Measurements from ENCODE around the gene TRPM4.

TRPM4 gene

GRCh38 chr19:49148784-49149651, 8.6 kb upstream of the TRPM4 start:
- peak overlapping the region; percentile 72 for H3K4me3 ChIP-seq (ENCODE audit: control insufficient read depth, low read depth, low read length)
- peak; percentile 79 for DNase-seq (ENCODE audit: low read depth)
- TF ChIP-seq, protein P1, sequence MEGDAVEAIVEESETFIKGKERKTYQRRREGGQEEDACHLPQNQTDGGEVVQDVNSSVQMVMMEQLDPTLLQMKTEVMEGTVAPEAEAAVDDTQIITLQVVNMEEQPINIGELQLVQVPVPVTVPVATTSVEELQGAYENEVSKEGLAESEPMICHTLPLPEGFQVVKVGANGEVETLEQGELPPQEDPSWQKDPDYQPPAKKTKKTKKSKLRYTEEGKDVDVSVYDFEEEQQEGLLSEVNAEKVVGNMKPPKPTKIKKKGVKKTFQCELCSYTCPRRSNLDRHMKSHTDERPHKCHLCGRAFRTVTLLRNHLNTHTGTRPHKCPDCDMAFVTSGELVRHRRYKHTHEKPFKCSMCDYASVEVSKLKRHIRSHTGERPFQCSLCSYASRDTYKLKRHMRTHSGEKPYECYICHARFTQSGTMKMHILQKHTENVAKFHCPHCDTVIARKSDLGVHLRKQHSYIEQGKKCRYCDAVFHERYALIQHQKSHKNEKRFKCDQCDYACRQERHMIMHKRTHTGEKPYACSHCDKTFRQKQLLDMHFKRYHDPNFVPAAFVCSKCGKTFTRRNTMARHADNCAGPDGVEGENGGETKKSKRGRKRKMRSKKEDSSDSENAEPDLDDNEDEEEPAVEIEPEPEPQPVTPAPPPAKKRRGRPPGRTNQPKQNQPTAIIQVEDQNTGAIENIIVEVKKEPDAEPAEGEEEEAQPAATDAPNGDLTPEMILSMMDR (conservative IDR thresholded peaks at IDR 0.05; ENCODE audit: control insufficient read depth, insufficient read depth, low read depth, low read length), result no peak

GRCh38 chr19:49149652-49150105, 7.9 kb upstream of the TRPM4 start:
- peak; percentile 84 for DNase-seq (ENCODE audit: low read depth)
- TF ChIP-seq, protein P1 (conservative IDR thresholded peaks at IDR 0.05; ENCODE audit: control insufficient read depth, insufficient read depth, low read depth, low read length), result no peak
- H3K4me3 ChIP-seq (ENCODE audit: control insufficient read depth, low read depth, low read length), result peak overlapping the region; percentile 72

- TF ChIP-seq, protein P1 (conservative IDR thresholded peaks at IDR 0.05; ENCODE audit: control insufficient read depth, insufficient read depth, low read depth, low read length), result no peak
- peak overlapping the region; percentile 72 for H3K4me3 ChIP-seq (ENCODE audit: control insufficient read depth, low read depth, low read length)
- DNase-seq (ENCODE audit: low read depth), result peak; percentile 67
These were observed 7.3 kb upstream of the TRPM4 start for GRCh38 chr19:49150106-49150943.

GRCh38 chr19:49150944-49151243, 6.7 kb upstream of the TRPM4 start:
- TF ChIP-seq, protein P1 (conservative IDR thresholded peaks at IDR 0.05; ENCODE audit: control insufficient read depth, insufficient read depth, low read depth, low read length), result no peak
- H3K4me3 ChIP-seq (ENCODE audit: control insufficient read depth, low read depth, low read length), result peak overlapping the region; percentile 72
- no peak for DNase-seq (ENCODE audit: low read depth)

- H3K4me3 ChIP-seq (ENCODE audit: control insufficient read depth, low read depth, low read length), result no peak overlapping the region
- TF ChIP-seq, protein P1 (conservative IDR thresholded peaks at IDR 0.05; ENCODE audit: control insufficient read depth, insufficient read depth, low read depth, low read length), result no peak
- peak; percentile 23 for DNase-seq (ENCODE audit: low read depth)
These were observed 6.1 kb upstream of the TRPM4 start for GRCh38 chr19:49151267-49152118.

DNA sequence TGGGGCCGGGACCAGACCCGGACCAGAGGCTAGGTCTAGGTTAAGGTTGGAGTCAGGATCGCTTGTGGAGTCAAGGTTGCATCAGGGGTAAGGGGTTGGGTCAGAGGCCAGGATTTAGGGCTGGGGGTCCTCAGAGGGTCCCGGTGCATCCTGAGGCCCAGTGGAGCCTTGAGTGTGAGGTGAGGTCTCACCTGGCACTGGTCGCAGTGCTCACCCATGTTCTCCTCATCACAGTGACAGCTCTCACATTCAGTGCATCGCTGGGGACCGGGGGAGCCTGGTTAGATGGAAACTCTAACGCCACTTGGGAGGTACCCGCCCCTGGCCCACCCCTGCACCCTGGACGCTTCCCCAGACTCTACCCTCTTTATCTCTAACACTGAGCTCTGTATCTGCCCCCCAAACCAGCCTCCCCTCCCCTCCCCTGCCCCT, 5.5 kb upstream of the TRPM4 start:
- TF ChIP-seq, protein P1 (conservative IDR thresholded peaks at IDR 0.05; ENCODE audit: control insufficient read depth, insufficient read depth, low read depth, low read length), result no peak
- H3K4me3 ChIP-seq (ENCODE audit: control insufficient read depth, low read depth, low read length), result no peak overlapping the region
- DNase-seq (ENCODE audit: low read depth), result no peak
